ENCODE results near the gene TEX2. TPM values are rescaled to one million over a fixed set of nuclear protein-coding genes. Genes with fewer than 3 reads are reported as not detected.

TEX2 gene, protein sequence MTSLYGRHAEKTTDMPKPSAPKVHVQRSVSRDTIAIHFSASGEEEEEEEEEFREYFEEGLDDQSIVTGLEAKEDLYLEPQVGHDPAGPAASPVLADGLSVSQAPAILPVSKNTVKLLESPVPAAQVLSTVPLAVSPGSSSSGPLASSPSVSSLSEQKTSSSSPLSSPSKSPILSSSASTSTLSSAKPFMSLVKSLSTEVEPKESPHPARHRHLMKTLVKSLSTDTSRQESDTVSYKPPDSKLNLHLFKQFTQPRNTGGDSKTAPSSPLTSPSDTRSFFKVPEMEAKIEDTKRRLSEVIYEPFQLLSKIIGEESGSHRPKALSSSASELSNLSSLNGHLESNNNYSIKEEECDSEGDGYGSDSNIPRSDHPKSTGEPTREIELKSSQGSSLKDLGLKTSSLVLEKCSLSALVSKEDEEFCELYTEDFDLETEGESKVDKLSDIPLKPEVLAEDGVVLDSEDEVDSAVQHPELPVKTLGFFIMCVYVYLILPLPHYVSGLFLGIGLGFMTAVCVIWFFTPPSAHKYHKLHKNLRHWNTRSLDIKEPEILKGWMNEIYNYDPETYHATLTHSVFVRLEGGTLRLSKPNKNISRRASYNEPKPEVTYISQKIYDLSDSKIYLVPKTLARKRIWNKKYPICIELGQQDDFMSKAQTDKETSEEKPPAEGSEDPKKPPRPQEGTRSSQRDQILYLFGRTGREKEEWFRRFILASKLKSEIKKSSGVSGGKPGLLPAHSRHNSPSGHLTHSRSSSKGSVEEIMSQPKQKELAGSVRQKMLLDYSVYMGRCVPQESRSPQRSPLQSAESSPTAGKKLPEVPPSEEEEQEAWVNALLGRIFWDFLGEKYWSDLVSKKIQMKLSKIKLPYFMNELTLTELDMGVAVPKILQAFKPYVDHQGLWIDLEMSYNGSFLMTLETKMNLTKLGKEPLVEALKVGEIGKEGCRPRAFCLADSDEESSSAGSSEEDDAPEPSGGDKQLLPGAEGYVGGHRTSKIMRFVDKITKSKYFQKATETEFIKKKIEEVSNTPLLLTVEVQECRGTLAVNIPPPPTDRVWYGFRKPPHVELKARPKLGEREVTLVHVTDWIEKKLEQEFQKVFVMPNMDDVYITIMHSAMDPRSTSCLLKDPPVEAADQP
- total RNA-seq = 10 to 100 TPM; 29.9 to 59.2 (median 39.9) TPM

DNA sequence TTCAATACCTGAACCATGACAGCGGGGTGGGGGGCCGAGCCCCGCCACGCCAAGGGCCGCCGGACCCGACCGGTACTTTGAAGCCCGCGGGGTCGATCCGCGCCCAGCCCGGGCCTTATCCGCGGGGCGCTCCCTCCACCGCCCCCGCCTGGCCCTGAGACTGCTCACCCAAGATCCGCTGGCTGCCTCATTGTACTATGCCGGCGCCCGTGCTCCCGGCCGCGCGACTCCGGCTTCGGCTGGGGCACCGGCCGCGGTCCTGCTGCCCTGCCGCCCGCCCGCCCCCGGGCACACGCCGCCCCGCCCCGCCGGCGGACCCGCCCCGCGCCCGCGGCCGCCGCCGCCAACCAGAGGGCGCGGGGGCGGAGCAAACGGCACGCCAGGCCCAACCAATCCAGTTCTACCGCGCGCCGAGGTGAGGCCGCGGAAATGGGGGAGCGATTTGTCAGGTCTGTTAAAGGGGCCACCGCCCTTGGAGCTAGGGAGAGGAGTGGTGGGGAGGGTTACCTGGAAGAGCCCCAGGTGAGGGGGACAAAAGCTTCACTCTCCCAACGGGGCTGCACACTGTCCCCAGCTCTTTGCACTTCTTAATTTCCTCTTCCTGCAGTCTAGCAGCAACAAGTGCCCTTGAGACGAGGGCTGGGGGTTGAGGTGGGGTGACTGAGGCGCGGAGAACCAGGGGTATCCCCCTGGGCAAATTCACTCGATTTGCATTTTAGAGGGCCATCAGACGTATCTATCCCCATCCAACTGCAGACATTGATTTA, at the start of gene TEX2:
Gene TEX2, minus strand, starts transcription at position 261 of the 767 bp plus-strand sequence. CDS start 49,043 bp downstream, outside the sequence.
- TF ChIP-seq, protein P1, sequence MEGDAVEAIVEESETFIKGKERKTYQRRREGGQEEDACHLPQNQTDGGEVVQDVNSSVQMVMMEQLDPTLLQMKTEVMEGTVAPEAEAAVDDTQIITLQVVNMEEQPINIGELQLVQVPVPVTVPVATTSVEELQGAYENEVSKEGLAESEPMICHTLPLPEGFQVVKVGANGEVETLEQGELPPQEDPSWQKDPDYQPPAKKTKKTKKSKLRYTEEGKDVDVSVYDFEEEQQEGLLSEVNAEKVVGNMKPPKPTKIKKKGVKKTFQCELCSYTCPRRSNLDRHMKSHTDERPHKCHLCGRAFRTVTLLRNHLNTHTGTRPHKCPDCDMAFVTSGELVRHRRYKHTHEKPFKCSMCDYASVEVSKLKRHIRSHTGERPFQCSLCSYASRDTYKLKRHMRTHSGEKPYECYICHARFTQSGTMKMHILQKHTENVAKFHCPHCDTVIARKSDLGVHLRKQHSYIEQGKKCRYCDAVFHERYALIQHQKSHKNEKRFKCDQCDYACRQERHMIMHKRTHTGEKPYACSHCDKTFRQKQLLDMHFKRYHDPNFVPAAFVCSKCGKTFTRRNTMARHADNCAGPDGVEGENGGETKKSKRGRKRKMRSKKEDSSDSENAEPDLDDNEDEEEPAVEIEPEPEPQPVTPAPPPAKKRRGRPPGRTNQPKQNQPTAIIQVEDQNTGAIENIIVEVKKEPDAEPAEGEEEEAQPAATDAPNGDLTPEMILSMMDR (IDR thresholded peaks at IDR 0.05) = no peak
- TF ChIP-seq POLR2A (IDR thresholded peaks at IDR 0.05) = no peak
- H3K4me3 ChIP-seq (ENCODE audit: low read depth, poor library complexity, severe bottlenecking) = peak within 1 kb of the TSS; percentile 90
- intact Hi-C loops (cut with DNase I; ENCODE audit: low total_unique reads) = no loop called here
- peak; percentile 88 to 97 for DNase-seq (ENCODE audit: low spot score in 2 of 2)
- WGBS, 2 donors = 2% methylated on average over 11 to 17 of the region's 69 CpGs

DNA sequence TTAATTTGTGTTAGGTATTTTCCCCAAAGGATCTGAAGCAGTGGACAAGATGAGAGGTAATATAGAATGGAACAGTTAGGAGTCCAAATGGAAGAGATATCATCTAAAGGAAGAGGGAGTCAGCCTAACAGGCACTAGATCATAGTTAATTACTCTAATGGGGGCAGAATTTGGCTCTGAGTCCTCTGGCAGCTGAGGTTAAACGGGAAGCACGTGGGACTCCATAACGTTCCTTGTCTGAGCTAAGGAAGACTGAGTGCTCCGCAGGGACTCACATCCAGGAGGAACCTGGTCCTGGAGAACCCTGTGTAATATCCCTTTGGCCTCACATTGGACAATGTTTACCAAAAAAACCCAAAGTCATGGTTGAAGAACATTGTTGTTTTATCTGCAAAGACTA, 46.6 kb upstream of the TEX2 start:
- TF ChIP-seq POLR2A (IDR thresholded peaks at IDR 0.05) = no peak
- TF ChIP-seq, protein P1 (IDR thresholded peaks at IDR 0.05) = no peak
- WGBS, 2 donors = 55 to 74% methylated on average over 4 of the region's 4 CpGs
- DNase-seq (ENCODE audit: low spot score in 2 of 2) = no peak
- intact Hi-C loops (cut with DNase I; ENCODE audit: low total_unique reads) = loop anchor here (5.0 kb wide), 1 partner anchor 103 kb away; no protein-coding TSS in a partner anchor
- no peak overlapping the region for H3K4me3 ChIP-seq (ENCODE audit: low read depth, poor library complexity, severe bottlenecking)

DNA sequence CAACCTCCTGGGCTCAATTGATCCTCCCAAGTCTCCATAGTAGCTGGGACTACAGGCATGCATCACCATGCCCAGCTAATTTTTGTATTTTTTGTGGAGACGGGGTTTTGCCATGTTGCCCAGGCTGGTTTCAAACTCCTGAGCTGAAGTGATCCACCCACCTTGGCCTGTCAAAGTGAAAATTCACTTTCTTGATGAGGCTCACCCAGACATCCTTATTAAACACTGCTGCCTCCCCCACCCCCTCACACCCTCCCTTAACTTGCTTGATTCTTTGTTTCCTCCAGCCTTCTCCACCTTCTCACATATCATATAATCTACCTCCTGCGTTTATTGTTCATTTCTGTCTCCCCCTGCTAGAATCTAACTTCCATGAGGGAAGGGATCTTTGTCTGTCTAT, 46.0 kb upstream of the TEX2 start:
- intact Hi-C loops (cut with DNase I; ENCODE audit: low total_unique reads) = loop anchor here (5.0 kb wide), 1 partner anchor 103 kb away; no protein-coding TSS in a partner anchor
- no peak for DNase-seq (ENCODE audit: low spot score in 2 of 2)
- no peak for TF ChIP-seq POLR2A (IDR thresholded peaks at IDR 0.05)
- TF ChIP-seq, protein P1 (IDR thresholded peaks at IDR 0.05) = no peak
- 74 to 82% methylated on average over 2 of the region's 2 CpGs for WGBS, 2 donors
- no peak overlapping the region for H3K4me3 ChIP-seq (ENCODE audit: low read depth, poor library complexity, severe bottlenecking)

DNA sequence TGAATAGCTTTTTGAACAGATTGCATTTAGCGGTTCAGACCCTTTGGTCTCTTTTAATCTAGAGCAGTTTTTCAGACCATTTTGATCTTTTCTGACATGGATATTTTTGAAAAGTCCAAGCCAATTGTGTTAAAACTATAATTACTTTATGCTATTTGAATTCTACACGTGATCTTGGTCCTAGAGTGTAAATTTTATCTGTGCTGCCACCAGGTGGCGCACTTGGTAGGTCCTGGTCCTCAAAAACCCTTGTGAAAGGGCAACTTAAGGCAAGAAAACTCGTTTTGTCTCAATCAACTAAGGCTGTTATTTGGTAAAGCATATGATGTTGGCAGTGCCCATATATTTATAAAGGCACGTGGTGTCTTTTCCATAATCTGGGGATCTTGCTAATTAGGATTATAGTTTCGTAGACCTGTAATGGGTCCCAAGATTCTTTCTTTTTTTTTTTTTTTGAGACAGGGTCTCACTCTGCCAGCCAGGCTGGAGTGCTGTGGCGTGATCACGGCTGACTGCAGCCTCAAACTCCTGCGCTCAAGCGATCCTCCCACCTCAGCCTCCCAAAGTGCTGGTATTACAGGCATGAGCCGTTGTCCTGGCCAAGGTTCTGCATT, 43.9 kb upstream of the TEX2 start:
- TF ChIP-seq, protein P1 (IDR thresholded peaks at IDR 0.05) = peak in 1 of 3 donors; percentile 57
- no peak for TF ChIP-seq POLR2A (IDR thresholded peaks at IDR 0.05)
- intact Hi-C loops (cut with DNase I; ENCODE audit: low total_unique reads) = loop anchor here (5.0 kb wide), 1 partner anchor 105 kb away; no protein-coding TSS in a partner anchor
- WGBS, 2 donors = 43 to 48% methylated on average over 11 of the region's 11 CpGs
- peak; percentile 52 to 93 for DNase-seq (ENCODE audit: low spot score in 2 of 2)
- H3K4me3 ChIP-seq (ENCODE audit: low read depth, poor library complexity, severe bottlenecking) = no peak overlapping the region
